PC-9 (cell line): ENCODE measurements around the gene FNDC3B. TPM values are rescaled to one million over a fixed set of nuclear protein-coding genes. Genes with fewer than 3 reads are reported as not detected.

Source experiments
- BruUV-seq: library from RNA; stranded (reverse); fragments of 400-500 nt; replicated peaks from 2 replicates; lab custom pipeline; 2021; lab: Mats Ljungman, UMichigan
- CTCF ChIA-PET: fragments of 300-600 bp; sonication (Branson Sonifier 250); formaldehyde crosslinking; loops from one replicate; lab custom pipeline; 2022; ENCODE audit warnings: antibody characterized with exemption; lab: Charles Lee
- POLR2A ChIA-PET: fragments of 300-600 bp; sonication (Branson Sonifier 250); formaldehyde crosslinking; loops from one replicate; lab custom pipeline; 2022; ENCODE audit warnings: antibody characterized with exemption; ENCODE audit not compliant: unreplicated experiment; lab: Charles Lee
- DNase-seq, 2 experiments: peaks; one replicate each; pipeline versions ENCODE4 v3.0.0 to v3.0.0-alpha.2; 2015 to 2022; ENCODE audit warnings: mixed read lengths in 1 of 2
- H2AFZ ChIP-seq: fragments of 200-600 bp; sonication (generic); 2 replicates; pipeline ENCODE4 v1.8.1; 2017; ENCODE audit warnings: antibody characterized with exemption
- H3F3A ChIP-seq: fragments of 200-600 bp; sonication (generic); 2 replicates; pipeline ENCODE4 v1.8.1; 2017; ENCODE audit warnings: antibody characterized with exemption, mild to moderate bottlenecking, low read depth; ENCODE audit not compliant: insufficient read depth
- H3K27ac ChIP-seq: fragments of 200-600 bp; sonication (generic); 2 replicates; pipeline ENCODE4 v1.6.1; 2016; ENCODE audit warnings: mixed run types
- H3K27me3 ChIP-seq: fragments of 200-600 bp; sonication (generic); 2 replicates; pipeline ENCODE4 v1.6.1; 2016; ENCODE audit warnings: low read depth, mixed run types; ENCODE audit not compliant: insufficient read depth
- H3K36me3 ChIP-seq: fragments of 200-600 bp; sonication (generic); 2 replicates; pipeline ENCODE4 v1.6.1; 2016; ENCODE audit warnings: low read depth, mixed run types
- H3K4me1 ChIP-seq: fragments of 200-600 bp; sonication (generic); replicated peaks from 2 replicates; pipeline ENCODE4 v1.6.1; 2016; ENCODE audit warnings: mixed run types; ENCODE audit not compliant: insufficient read depth
- H3K4me2 ChIP-seq: fragments of 200-600 bp; sonication (generic); 2 replicates; pipeline ENCODE4 v1.6.1; 2017; ENCODE audit warnings: mixed run types
- H3K4me3 ChIP-seq: fragments of 200-600 bp; sonication (generic); 2 replicates; pipeline ENCODE4 v1.6.1; 2016; ENCODE audit warnings: mixed run types
- H3K79me2 ChIP-seq: fragments of 200-600 bp; sonication (generic); 2 replicates; pipeline ENCODE4 v1.6.1; 2017; ENCODE audit warnings: low read depth, mixed run types
- H3K9me2 ChIP-seq: fragments of 200-600 bp; sonication (generic); 2 replicates; pipeline ENCODE4 v1.8.1; 2017; ENCODE audit warnings: mild to moderate bottlenecking; ENCODE audit not compliant: insufficient read depth
- H3K9me3 ChIP-seq: fragments of 200-600 bp; sonication (generic); 2 replicates; pipeline ENCODE4 v1.8.1; 2016; ENCODE audit warnings: low read depth; ENCODE audit not compliant: insufficient read depth
- H4K20me1 ChIP-seq: fragments of 200-600 bp; sonication (generic); 2 replicates; pipeline ENCODE4 v1.8.1; 2017; ENCODE audit not compliant: insufficient read depth
- CTCF ChIP-seq: fragments of 200-600 bp; sonication (generic); conservative IDR thresholded peaks from 2 replicates; pipeline ENCODE4 v1.6.1; 2017; ENCODE audit warnings: mixed run types, antibody characterized with exemption, mild to moderate bottlenecking, moderate library complexity
- EZH2 ChIP-seq: fragments of 200-600 bp; sonication (generic); IDR thresholded peaks from 2 replicates; pipeline ENCODE4 v1.8.0; 2017; ENCODE audit warnings: antibody characterized with exemption, low read depth
- intact Hi-C: fragments of 100-400 bp; cut with micrococcal nuclease; formaldehyde crosslinking; loops from one replicate; pipeline ENCODE4 v1.10.0; 2022; ENCODE audit not compliant: unreplicated experiment
- total RNA-seq: library from RNA; stranded (reverse); gene quantifications from 2 replicates; pipeline ENCODE4 v1.2.3, GENCODE V29; 2021

Gene FNDC3B
- total RNA-seq, 1 experiment from 2014 or later, result 106 TPM

GRCh38 chr3:172043233-172043632 lies 3.9 kb downstream of the FNDC3B start:
- peaks cover 71% of the 10 kb centered on the region for H3K4me1 ChIP-seq
- no peak overlapping the region for H2AFZ ChIP-seq
- peaks cover 61% of the 10 kb centered on the region for H4K20me1 ChIP-seq
- H3K36me3 ChIP-seq, result peaks cover 61% of the 10 kb centered on the region
- no peaks in the 10 kb centered on the region for H3K9me2 ChIP-seq
- intact Hi-C loops, result loop anchor here (5.0 kb wide), 3 partner anchors 109 to 396 kb away; no protein-coding TSS in a partner anchor
- no peaks in the 10 kb centered on the region for H3K27me3 ChIP-seq
- peaks cover 98% of the 10 kb centered on the region for H3K79me2 ChIP-seq
- no peak for DNase-seq
- ChIA-PET CTCF (interaction anchor here (0.6 kb wide), 1 partner anchor 288 kb away, joined by 4 read pairs; no protein-coding TSS in a partner anchor), POLR2A (no interaction called here)
- H3K9me3 ChIP-seq, result no peaks in the 10 kb centered on the region
- TF ChIP-seq EZH2, result no peak
- no peak for TF ChIP-seq CTCF
- H3F3A ChIP-seq, result peaks cover 60% of the 10 kb centered on the region
- H3K27ac ChIP-seq, result 0 out of 2 replicates have a peak overlapping the region, but pooled peaks have one; percentile 3
- H3K4me2 ChIP-seq, result peak overlapping the region; percentile 80
- H3K4me3 ChIP-seq, result peak overlapping the region; percentile 63
- no TSS peak for BruUV-seq

GRCh38 chr3:172043766-172044165 lies 4.4 kb downstream of the FNDC3B start:
- H3K9me2 ChIP-seq, result no peaks in the 10 kb centered on the region
- no peak overlapping the region for H2AFZ ChIP-seq
- peaks cover 66% of the 10 kb centered on the region for H3K4me1 ChIP-seq
- H3F3A ChIP-seq, result peaks cover 60% of the 10 kb centered on the region
- CTCF ChIA-PET, result interaction anchor here (0.6 kb wide), 1 partner anchor 287 kb away, joined by 4 read pairs; no protein-coding TSS in a partner anchor
- peak overlapping the region; percentile 80 for H3K4me2 ChIP-seq
- DNase-seq, result no peak
- no peaks in the 10 kb centered on the region for H3K9me3 ChIP-seq
- no peaks in the 10 kb centered on the region for H3K27me3 ChIP-seq
- peak overlapping the region; percentile 63 for H3K4me3 ChIP-seq
- POLR2A ChIA-PET, result no interaction called here
- peak overlapping the region; percentile 3; the same call in 1 of the 2 replicates for H3K27ac ChIP-seq
- peaks cover 67% of the 10 kb centered on the region for H4K20me1 ChIP-seq
- no peak for TF ChIP-seq CTCF
- no peak for TF ChIP-seq EZH2
- H3K79me2 ChIP-seq, result peaks cover 98% of the 10 kb centered on the region
- intact Hi-C loops, result loop anchor here (5.0 kb wide), 3 partner anchors 109 to 396 kb away; no protein-coding TSS in a partner anchor
- H3K36me3 ChIP-seq, result peaks cover 66% of the 10 kb centered on the region
- no TSS peak for BruUV-seq

GRCh38 chr3:172044833-172045585 lies 5.6 kb downstream of the FNDC3B start:
- H3K27ac ChIP-seq, result 0 out of 2 replicates have a peak overlapping the region, but pooled peaks have one; percentile 8
- peak overlapping the region; percentile 63; the same call in 1 of the 2 replicates for H3K4me3 ChIP-seq
- intact Hi-C loops, result loop anchor here (5.0 kb wide), 3 partner anchors 107 to 398 kb away; no protein-coding TSS in a partner anchor
- TF ChIP-seq CTCF, result no peak
- TF ChIP-seq EZH2, result no peak
- peak overlapping the region; percentile 80 for H3K4me2 ChIP-seq
- H3F3A ChIP-seq, result peaks cover 68% of the 10 kb centered on the region
- H3K27me3 ChIP-seq, result no peaks in the 10 kb centered on the region
- peaks cover 62% of the 10 kb centered on the region for H3K4me1 ChIP-seq
- H2AFZ ChIP-seq, result no peak overlapping the region
- DNase-seq, result no peak
- ChIA-PET POLR2A (interaction anchor here (0.7 kb wide), 1 partner anchor 13 kb away, joined by 7 read pairs; no protein-coding TSS in a partner anchor), CTCF (interaction anchor here (0.6 kb wide), 1 partner anchor 348 kb away, joined by 7 read pairs; no protein-coding TSS in a partner anchor)
- H3K79me2 ChIP-seq, result peaks cover 98% of the 10 kb centered on the region
- no peaks in the 10 kb centered on the region for H3K9me3 ChIP-seq
- peaks cover 79% of the 10 kb centered on the region for H4K20me1 ChIP-seq
- peaks cover 78% of the 10 kb centered on the region for H3K36me3 ChIP-seq
- H3K9me2 ChIP-seq, result no peaks in the 10 kb centered on the region
- BruUV-seq, result no TSS peak
